ENCODE measurements around the gene ADAMTS9.

The ADAMTS9 gene

DNA sequence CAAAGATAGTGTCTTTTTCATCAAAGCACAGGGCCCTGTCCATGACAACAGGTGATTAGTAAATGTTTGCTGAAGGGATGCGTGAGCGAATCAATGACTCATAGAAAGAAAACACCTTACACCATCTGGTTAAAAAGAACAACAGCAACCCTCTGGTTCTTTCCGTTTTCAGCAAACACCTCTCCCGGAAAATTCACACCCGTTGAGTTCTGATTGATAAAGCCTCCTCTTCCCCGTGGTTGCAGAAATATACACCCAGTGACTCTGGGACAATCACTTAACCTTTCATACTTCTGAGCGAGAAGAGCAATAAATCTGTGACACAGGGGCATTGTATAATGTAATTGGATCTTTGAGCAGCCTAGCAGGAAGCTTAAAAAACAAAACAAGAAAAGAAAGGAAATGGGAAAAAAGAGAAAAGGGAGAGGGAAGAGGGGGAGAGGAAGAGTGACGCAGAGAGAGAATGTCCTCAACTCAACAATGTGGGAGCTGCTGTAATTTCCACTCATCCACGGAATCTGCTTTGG, 37.6 kb downstream of the ADAMTS9 start:
- no peak for TF ChIP-seq TAF1 (IDR thresholded peaks at IDR 0.05; ENCODE audit: borderline replicate concordance, low read depth, low read length)
- no peak for TF ChIP-seq POLR2AphosphoS5 (IDR thresholded peaks at IDR 0.05; ENCODE audit: low read depth, low read length)
- no peak for TF ChIP-seq POLR2A (IDR thresholded peaks at IDR 0.05; ENCODE audit: low read depth, low read length)
- no peak for DNase-seq (ENCODE audit: insufficient read length)
- no peak for FAIRE-seq

DNA sequence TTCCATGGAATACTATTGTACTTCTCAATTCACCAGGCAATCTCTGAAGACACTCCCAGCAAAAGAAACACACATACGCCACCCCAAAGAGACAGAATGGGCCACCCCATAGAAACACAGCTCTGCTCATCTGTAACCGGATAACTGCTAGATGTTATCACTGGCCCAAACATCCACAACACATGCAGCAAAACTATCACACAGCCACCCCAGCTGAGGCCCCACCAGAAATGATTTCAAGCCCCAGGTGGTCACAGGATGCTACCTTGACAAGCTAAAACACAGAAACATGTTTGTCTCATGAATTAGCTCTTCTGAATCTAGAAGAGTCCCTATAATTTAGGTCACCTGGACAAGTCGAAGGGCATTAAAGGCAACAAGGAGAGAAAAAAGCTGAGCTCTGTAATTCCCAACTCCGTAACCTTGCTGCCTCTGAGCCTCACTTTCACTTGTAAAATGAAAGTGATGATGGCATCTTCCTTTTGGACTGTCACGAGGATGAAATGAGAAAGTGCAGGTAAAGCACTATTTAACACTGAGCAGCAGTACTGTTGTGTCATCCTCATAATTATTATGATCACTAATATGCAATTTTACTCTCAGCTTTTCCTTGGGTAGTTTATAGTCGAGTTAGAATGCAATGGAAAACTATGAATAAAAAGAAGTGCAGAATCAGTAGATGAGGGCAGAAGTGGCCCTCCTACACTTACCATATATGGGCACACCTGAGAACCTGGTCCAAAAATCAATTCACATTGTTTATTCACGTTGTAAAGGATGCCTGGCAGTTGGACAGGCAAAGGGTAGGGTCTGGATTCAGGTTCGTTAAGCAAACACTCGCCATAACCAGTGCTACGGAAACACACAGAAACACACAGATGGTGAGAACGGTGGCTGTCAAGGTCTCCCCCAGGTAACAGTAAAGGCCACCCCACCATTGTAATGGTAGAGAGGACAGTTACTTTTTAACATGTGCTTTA, 38.6 kb downstream of the ADAMTS9 start:
- no peak for DNase-seq (ENCODE audit: insufficient read length)
- FAIRE-seq, result no peak
- TF ChIP-seq TAF1 (IDR thresholded peaks at IDR 0.05; ENCODE audit: borderline replicate concordance, low read depth, low read length) (no peak), POLR2A (IDR thresholded peaks at IDR 0.05; ENCODE audit: low read depth, low read length) (no peak), POLR2AphosphoS5 (IDR thresholded peaks at IDR 0.05; ENCODE audit: low read depth, low read length) (no peak)

DNA sequence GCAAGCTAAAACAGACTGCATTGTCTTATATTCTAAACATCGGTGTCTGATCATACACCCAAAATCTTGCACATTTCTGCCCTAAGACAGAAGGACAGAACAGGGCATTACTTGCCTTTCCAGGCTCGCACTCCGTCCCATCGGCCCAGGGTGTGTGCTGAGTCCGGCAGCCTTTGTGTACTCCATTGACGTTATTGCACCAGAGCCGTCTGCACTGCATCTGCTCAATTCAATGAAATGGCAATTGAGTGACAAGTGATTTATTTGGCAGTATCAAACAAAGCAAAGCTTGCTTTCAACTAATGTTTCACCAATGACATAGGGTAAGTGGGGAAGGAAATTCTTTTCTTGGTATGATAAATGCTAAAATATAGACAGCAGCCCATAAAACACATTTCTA, 40.0 kb downstream of the ADAMTS9 start:
- DNase-seq (ENCODE audit: insufficient read length) (no peak), FAIRE-seq (no peak)
- TF ChIP-seq POLR2AphosphoS5 (IDR thresholded peaks at IDR 0.05; ENCODE audit: low read depth, low read length) (no peak), TAF1 (IDR thresholded peaks at IDR 0.05; ENCODE audit: borderline replicate concordance, low read depth, low read length) (no peak)

DNA sequence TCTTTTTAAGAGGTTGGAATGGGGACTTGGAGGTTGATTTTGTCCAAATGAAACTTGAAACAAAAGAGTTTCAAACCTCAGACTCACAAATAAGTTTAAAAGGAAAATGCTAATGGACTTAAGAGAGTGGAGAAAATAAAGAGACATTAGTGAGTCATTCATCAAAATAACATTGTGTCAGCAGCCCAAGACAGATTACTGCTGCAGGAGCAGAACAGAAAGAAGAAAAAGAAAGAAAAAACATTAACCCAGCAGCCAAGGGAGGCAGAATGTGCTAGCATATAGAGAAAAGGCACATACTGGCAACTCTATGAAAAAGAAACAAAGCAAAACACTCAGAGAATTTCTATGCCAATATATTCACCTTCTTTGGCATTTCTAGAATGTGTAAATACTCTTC, 42.6 kb downstream of the ADAMTS9 start:
- TF ChIP-seq POLR2A (IDR thresholded peaks at IDR 0.05; ENCODE audit: low read depth, low read length), result no peak
- no peak for TF ChIP-seq TAF1 (IDR thresholded peaks at IDR 0.05; ENCODE audit: borderline replicate concordance, low read depth, low read length)
- TF ChIP-seq POLR2AphosphoS5 (IDR thresholded peaks at IDR 0.05; ENCODE audit: low read depth, low read length), result no peak

DNA sequence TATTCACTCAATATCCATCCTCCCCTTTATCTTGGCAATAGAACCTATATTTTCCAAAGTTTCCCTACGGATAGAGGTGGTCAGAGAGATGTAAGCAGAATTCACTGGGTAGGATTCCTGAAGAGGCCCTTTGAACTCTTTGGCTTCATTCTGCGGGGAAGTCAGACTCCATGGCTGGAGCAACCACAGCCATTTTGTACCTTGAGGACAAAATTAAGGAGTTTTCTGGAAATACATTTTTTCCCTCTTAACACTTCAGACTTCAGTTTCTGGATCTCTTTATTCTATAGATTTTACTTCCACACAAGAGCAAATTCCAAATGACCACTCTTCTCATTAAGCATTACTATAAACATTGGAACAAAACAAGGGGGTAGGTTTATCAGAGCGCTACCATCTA, 43.3 kb downstream of the ADAMTS9 start:
- FAIRE-seq (no peak), DNase-seq (ENCODE audit: insufficient read length) (no peak)

More for the DNA sequence above, 42.6 kb downstream of the ADAMTS9 start:
- DNase-seq (ENCODE audit: insufficient read length) (no peak), FAIRE-seq (no peak)

DNA sequence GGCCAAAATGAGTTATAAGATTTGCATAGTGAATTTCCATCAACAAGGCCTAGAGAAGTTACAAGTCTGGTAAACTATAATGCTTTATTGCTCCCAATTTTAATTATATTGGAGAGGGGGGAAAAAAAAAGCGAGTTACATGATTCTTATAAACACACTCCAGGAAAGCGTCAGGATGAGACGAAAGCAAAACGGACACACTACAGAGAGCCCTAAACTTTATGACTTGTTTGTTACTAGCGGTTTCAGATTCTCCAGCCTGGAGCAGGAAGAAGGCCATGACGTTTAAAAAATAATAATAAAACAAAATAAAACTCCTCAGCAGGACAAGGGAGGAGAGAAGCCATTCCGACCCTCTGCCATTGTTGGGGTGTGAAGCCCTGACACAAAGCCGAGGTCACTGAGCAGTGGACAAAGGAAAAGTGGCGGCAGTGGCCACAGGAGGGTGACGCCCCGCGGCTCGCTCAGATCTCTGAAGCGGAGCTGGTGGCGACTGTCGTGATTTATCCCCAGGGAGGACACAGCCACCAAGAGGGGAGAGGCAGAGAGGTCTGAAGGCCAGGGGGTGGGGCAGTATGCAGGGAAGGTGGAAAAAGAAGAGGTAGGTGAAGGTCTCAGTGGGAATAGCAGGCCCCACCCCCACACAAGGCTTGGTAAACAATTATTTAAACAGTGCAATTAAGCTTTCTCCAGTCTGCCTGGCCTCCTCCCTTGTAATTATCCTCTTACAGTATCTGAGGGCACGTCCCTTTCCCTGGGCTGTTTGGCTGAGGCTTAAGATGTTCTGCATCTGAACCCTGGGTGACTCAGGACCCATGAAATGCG, 45.3 kb downstream of the ADAMTS9 start:
- FAIRE-seq (no peak), DNase-seq (ENCODE audit: insufficient read length) (no peak)
- TF ChIP-seq POLR2A (IDR thresholded peaks at IDR 0.05; ENCODE audit: low read depth, low read length), result no peak
- TF ChIP-seq TAF1 (IDR thresholded peaks at IDR 0.05; ENCODE audit: borderline replicate concordance, low read depth, low read length), result no peak
- no peak for TF ChIP-seq POLR2AphosphoS5 (IDR thresholded peaks at IDR 0.05; ENCODE audit: low read depth, low read length)

More for the DNA sequence above, 43.3 kb downstream of the ADAMTS9 start:
- TF ChIP-seq POLR2AphosphoS5 (IDR thresholded peaks at IDR 0.05; ENCODE audit: low read depth, low read length) (no peak), POLR2A (IDR thresholded peaks at IDR 0.05; ENCODE audit: low read depth, low read length) (no peak), TAF1 (IDR thresholded peaks at IDR 0.05; ENCODE audit: borderline replicate concordance, low read depth, low read length) (no peak)

DNA sequence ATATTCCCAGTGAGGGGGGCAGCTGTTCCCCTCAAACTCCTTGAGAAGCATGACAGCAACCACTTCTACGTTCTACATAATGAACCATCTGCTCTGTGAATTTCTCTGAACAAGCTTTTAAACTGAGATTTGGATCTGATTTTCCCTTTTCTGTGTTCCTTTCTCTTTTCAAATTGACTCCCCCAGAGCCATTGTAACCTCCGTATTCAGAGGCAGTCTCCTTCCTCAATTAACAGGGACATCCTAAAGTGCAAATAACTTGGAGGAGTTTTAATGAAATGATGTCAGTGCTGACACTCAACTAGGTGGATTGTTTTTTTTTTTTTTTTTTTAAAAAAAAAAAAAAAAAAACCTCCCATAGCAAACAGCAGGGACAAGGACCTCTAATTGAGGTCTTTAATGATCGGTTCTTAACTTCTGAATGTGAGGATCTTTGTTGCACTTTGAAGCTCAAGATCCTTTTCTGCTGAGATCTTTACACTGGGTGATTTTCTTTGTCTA, 48.8 kb downstream of the ADAMTS9 start:
- no peak for DNase-seq (ENCODE audit: insufficient read length)
- no peak for FAIRE-seq
- TF ChIP-seq POLR2A (IDR thresholded peaks at IDR 0.05; ENCODE audit: low read depth, low read length), result no peak
- no peak for TF ChIP-seq POLR2AphosphoS5 (IDR thresholded peaks at IDR 0.05; ENCODE audit: low read depth, low read length)
- no peak for TF ChIP-seq TAF1 (IDR thresholded peaks at IDR 0.05; ENCODE audit: borderline replicate concordance, low read depth, low read length)

DNA sequence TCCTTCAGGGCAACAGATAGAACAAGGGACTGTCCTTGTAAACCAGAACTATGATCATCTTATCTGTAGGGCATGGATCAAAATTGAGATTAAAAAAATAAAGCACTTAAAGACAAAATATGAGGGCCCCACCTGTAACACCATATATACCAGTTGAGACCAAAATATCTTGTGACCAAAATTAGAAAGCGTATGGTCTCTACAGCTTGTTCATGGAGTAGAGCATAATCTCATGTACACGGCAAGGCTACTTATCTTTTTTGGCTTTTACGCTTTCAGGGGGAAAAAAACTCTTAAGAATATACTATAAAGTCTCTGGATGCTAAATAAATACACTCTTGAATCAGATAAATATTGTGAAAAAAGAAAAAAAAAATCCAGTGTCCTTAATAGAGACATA, 49.3 kb downstream of the ADAMTS9 start:
- FAIRE-seq, result no peak
- no peak for DNase-seq (ENCODE audit: insufficient read length)
- no peak for TF ChIP-seq POLR2A (IDR thresholded peaks at IDR 0.05; ENCODE audit: low read depth, low read length)
- no peak for TF ChIP-seq TAF1 (IDR thresholded peaks at IDR 0.05; ENCODE audit: borderline replicate concordance, low read depth, low read length)
- TF ChIP-seq POLR2AphosphoS5 (IDR thresholded peaks at IDR 0.05; ENCODE audit: low read depth, low read length), result no peak

DNA sequence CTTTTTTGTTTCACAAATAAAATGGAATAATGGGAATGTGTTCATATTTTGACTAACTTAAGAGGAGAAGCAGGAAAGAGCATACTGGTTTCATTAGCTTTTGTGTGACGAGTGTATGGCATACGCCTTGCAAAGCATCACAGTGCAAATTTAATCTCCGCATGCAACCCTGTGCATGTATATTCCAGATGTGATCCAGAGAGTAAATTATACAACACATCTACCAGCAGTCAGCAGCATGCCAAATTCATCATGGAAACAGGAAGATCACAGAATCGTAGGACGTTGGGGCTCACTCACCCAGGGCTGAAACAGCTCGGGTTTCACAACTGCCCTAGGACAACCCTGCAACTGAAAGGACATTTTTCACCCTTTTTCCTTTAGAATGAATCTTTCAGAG, 53.4 kb downstream of the ADAMTS9 start:
- TF ChIP-seq POLR2A (IDR thresholded peaks at IDR 0.05; ENCODE audit: low read depth, low read length), result no peak
- TF ChIP-seq TAF1 (IDR thresholded peaks at IDR 0.05; ENCODE audit: borderline replicate concordance, low read depth, low read length), result no peak
- no peak for TF ChIP-seq POLR2AphosphoS5 (IDR thresholded peaks at IDR 0.05; ENCODE audit: low read depth, low read length)
- no peak for DNase-seq (ENCODE audit: insufficient read length)
- no peak for FAIRE-seq

DNA sequence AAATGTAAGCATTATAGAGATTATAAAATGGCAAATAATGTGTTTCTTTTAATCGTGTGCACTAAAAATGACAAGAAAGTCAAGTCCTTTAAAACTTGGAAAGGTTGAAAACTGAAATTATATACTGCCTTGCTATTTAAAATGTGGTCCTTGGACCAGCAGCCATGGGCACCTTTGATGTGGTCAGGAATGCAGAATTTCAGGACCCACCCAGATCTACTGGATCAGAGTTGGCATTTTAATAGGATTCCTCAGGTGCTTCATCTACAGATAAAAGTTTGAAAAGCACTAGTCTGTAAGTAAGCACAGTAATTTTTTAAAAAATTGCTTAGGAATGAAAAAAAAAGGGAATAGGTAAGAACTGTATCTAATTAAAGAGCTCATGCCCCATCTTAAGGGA, 55.8 kb downstream of the ADAMTS9 start:
- no peak for TF ChIP-seq TAF1 (IDR thresholded peaks at IDR 0.05; ENCODE audit: borderline replicate concordance, low read depth, low read length)
- no peak for TF ChIP-seq POLR2A (IDR thresholded peaks at IDR 0.05; ENCODE audit: low read depth, low read length)
- TF ChIP-seq POLR2AphosphoS5 (IDR thresholded peaks at IDR 0.05; ENCODE audit: low read depth, low read length), result no peak
- FAIRE-seq, result no peak
- DNase-seq (ENCODE audit: insufficient read length), result no peak
